ENCODE measurements around the gene ANLN.

DNA sequence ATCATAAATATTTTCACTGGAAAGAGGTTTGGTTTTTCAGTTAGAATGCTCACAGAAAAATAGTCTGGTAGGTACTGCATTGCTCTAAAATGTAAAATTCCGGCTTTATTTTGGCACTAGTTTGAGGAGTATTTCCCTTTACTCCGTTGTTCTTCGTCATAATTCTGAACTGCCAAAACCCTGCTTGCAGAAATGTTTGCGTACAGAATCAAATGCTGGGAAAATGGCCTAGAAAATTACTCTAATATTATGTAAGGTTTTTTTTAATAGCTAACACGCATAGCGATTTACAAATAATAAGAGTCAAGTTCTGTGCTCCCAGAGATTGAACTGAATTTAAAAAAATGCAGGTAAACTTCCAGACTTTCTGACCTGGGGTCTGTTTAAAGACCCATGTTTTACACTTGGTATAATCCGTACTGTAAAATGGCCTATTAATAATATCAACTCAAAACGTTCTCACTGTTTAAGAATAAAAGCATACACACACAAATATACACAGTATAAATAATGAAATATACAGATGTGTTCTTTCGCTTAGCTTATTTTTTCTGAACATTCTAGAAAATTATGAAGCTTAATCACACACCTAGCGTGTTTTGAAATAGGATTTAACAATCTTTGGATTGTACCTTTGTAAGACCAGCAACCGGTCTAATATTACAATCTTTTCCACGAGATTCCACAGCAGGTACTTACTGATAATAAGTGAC is 23.5 kb upstream of the ANLN start:
- no peak for TF ChIP-seq POLR2A (IDR thresholded peaks at IDR 0.05)
- TF ChIP-seq, protein P1, sequence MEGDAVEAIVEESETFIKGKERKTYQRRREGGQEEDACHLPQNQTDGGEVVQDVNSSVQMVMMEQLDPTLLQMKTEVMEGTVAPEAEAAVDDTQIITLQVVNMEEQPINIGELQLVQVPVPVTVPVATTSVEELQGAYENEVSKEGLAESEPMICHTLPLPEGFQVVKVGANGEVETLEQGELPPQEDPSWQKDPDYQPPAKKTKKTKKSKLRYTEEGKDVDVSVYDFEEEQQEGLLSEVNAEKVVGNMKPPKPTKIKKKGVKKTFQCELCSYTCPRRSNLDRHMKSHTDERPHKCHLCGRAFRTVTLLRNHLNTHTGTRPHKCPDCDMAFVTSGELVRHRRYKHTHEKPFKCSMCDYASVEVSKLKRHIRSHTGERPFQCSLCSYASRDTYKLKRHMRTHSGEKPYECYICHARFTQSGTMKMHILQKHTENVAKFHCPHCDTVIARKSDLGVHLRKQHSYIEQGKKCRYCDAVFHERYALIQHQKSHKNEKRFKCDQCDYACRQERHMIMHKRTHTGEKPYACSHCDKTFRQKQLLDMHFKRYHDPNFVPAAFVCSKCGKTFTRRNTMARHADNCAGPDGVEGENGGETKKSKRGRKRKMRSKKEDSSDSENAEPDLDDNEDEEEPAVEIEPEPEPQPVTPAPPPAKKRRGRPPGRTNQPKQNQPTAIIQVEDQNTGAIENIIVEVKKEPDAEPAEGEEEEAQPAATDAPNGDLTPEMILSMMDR (IDR thresholded peaks at IDR 0.05) = no peak
